Caco-2 (cell line): ENCODE data around the gene PUM1. TPM values are rescaled to one million over a fixed set of nuclear protein-coding genes. Genes with fewer than 3 reads are reported as not detected.

Experiments used
- BruUV-seq: library from RNA; stranded (reverse); fragments of 400-500 nt; replicated peaks from 2 replicates; lab custom pipeline; 2021; lab: Mats Ljungman, UMichigan
- CTCF ChIA-PET: fragments of 300-600 bp; sonication (Branson Sonifier 250); formaldehyde crosslinking; loops from one replicate; lab custom pipeline; 2022; ENCODE audit warnings: antibody characterized with exemption; lab: Charles Lee
- POLR2A ChIA-PET: fragments of 300-600 bp; sonication (Branson Sonifier 250); formaldehyde crosslinking; loops from one replicate; lab custom pipeline; 2022; ENCODE audit warnings: antibody characterized with exemption; lab: Charles Lee
- DNase-seq, 2 experiments: peaks; one replicate each; pipeline versions ENCODE4 v3.0.0 to v3.0.0-alpha.2; 2020 to 2022
- H3K27me3 ChIP-seq: replicated peaks from 2 replicates; pipeline ENCODE4 v1.6.0; 2011; ENCODE audit warnings: low read length; ENCODE audit not compliant: control insufficient read depth, insufficient read depth
- H3K36me3 ChIP-seq: 2 replicates; pipeline ENCODE4 v1.5.1; 2011; ENCODE audit warnings: low read length; ENCODE audit not compliant: control insufficient read depth, insufficient read depth
- H3K4me1 ChIP-seq: fragments of 250-450 bp; sonication (Bioruptor Pico); 2 replicates; pipeline ENCODE4 v1.5.1; 2020; ENCODE audit warnings: mild to moderate bottlenecking
- H3K4me3 ChIP-seq: 2 replicates; pipeline ENCODE4 v1.5.1; 2011; ENCODE audit warnings: low read depth, mild to moderate bottlenecking, control low read depth, low read length
- H3K9me3 ChIP-seq: fragments of 250-450 bp; sonication (Bioruptor Pico); 2 replicates; pipeline ENCODE4 v1.5.1; 2020; ENCODE audit warnings: mild to moderate bottlenecking, moderate library complexity
- H3K27ac Mint-ChIP-seq: one replicate; pipeline ENCODE4 v1.8.0; 2022; ENCODE audit warnings: mixed read lengths; ENCODE audit not compliant: unreplicated experiment
- H3K27me3 Mint-ChIP-seq: one replicate; pipeline ENCODE4 v1.8.0; 2022; ENCODE audit warnings: mixed read lengths; ENCODE audit not compliant: insufficient read depth, unreplicated experiment
- H3K36me3 Mint-ChIP-seq: one replicate; pipeline ENCODE4 v1.8.0; 2022; ENCODE audit warnings: mild to moderate bottlenecking, mixed read lengths; ENCODE audit not compliant: insufficient read depth, unreplicated experiment
- H3K4me1 Mint-ChIP-seq: one replicate; pipeline ENCODE4 v1.8.0; 2022; ENCODE audit warnings: low read depth, mixed read lengths; ENCODE audit not compliant: unreplicated experiment
- H3K4me3 Mint-ChIP-seq: one replicate; pipeline ENCODE4 v1.8.0; 2022; ENCODE audit warnings: mild to moderate bottlenecking, moderate library complexity, mixed read lengths; ENCODE audit not compliant: unreplicated experiment
- H3K9me3 Mint-ChIP-seq: one replicate; pipeline ENCODE4 v1.8.0; 2022; ENCODE audit warnings: mixed read lengths; ENCODE audit not compliant: unreplicated experiment
- intact Hi-C: fragments of 100-400 bp; cut with micrococcal nuclease; formaldehyde crosslinking; loops from one replicate; pipeline ENCODE4 v1.10.0; 2022; ENCODE audit not compliant: unreplicated experiment
- total RNA-seq: library from RNA; stranded (reverse); gene quantifications from 2 replicates; pipeline ENCODE4 v1.2.3, GENCODE V29; 2022
- TF ChIP-seq, protein P1 (sequence below), 2 experiments: fragments of 200-600 bp in 1 of 2; IDR thresholded peaks; 1 replicate in 1 of 2; 2 replicates in 1 of 2; pipeline versions ENCODE4 v1.5.1 to v1.8.0; 2011 to 2022; ENCODE audit warnings: antibody characterized with exemption in 1 of 2, control low read depth in 1 of 2, inconsistent platforms in 1 of 2, low read depth in 1 of 2, low read length in 1 of 2, mild to moderate bottlenecking in 1 of 2, moderate library complexity in 1 of 2; ENCODE audit not compliant: insufficient read depth in 1 of 2, severe bottlenecking in 1 of 2, unreplicated experiment in 1 of 2

The PUM1 gene
- total RNA-seq, 1 experiment from 2014 or later, result 93.7 TPM

DNA sequence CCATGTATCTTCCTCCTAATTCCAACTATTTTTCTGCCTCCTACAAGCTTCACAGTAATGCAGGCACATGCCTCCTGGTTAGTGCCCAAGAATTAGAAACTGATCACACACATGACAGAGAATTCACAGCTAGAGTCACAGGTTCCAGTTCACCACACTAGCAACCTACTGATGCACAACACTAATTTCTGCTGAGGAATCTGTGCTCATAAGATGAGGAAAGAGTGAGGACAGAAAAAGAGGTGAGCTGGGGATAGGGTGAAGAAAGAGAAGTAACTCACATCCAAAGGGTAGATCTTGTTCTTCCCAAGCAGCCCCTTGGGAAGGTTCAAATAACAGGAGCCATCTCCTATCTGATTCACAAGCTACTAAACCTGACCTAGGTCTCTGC is 61.3 kb downstream of the PUM1 start:
- Histone ChIP-seq H3K9me3 (no peaks in the 10 kb centered on the region), H3K4me1 (peaks cover 80% of the 10 kb centered on the region), H3K27me3 (no peaks in the 10 kb centered on the region), H3K4me3 (no peak overlapping the region), H3K36me3 (no peaks in the 10 kb centered on the region)
- no TSS peak for BruUV-seq
- ChIA-PET CTCF (no interaction called here), POLR2A (no interaction called here)
- peak overlapping the region; percentile 47 for H3K27ac Mint-ChIP-seq
- peaks cover 34% of the 10 kb centered on the region for H3K4me1 Mint-ChIP-seq
- H3K27me3 Mint-ChIP-seq, result no peaks in the 10 kb centered on the region
- TF ChIP-seq, protein P1, sequence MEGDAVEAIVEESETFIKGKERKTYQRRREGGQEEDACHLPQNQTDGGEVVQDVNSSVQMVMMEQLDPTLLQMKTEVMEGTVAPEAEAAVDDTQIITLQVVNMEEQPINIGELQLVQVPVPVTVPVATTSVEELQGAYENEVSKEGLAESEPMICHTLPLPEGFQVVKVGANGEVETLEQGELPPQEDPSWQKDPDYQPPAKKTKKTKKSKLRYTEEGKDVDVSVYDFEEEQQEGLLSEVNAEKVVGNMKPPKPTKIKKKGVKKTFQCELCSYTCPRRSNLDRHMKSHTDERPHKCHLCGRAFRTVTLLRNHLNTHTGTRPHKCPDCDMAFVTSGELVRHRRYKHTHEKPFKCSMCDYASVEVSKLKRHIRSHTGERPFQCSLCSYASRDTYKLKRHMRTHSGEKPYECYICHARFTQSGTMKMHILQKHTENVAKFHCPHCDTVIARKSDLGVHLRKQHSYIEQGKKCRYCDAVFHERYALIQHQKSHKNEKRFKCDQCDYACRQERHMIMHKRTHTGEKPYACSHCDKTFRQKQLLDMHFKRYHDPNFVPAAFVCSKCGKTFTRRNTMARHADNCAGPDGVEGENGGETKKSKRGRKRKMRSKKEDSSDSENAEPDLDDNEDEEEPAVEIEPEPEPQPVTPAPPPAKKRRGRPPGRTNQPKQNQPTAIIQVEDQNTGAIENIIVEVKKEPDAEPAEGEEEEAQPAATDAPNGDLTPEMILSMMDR (IDR thresholded peaks at IDR 0.05; ENCODE audit: insufficient read depth in 1 of 2, low read depth in 1 of 2, low read length in 1 of 2, severe bottlenecking in 1 of 2, unreplicated experiment in 1 of 2), result no peak
- DNase-seq, result no peak
- peak overlapping the region; percentile 38 for H3K4me3 Mint-ChIP-seq
- no peaks in the 10 kb centered on the region for H3K9me3 Mint-ChIP-seq
- peaks cover 36% of the 10 kb centered on the region for H3K36me3 Mint-ChIP-seq
- intact Hi-C loops, result no loop called here

DNA sequence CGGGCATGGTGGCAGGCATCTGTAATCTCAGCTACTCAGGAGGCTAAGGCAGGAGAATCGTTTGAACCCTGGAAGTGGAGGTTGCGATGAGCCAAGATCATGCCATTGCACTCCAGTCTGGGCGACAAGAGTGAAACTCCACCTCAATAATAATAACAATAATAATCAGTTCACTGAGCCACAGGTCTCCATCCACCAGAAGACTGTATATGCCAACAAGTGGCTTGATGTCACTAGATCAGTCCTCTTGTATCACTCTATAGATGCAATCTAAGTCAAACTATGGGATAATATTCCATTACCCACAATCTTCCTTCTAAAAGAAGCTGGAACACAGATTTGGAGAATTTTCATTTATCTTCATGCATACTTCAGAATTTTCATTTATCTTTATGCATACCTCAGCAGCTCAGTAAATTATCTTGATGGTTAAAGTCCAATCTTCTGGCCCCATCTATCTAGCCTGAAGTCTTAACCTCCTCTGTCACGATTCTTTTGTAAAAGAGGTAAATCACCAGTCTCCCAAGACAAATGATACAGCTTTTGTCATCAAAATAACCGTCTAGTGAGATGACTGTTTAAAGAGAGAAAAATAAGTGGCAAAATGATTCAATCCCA is 61.8 kb downstream of the PUM1 start:
- peak overlapping the region; percentile 47 for H3K27ac Mint-ChIP-seq
- no peaks in the 10 kb centered on the region for H3K9me3 Mint-ChIP-seq
- no peaks in the 10 kb centered on the region for H3K9me3 ChIP-seq
- no peak for DNase-seq
- peaks cover 37% of the 10 kb centered on the region for H3K36me3 Mint-ChIP-seq
- peaks cover 34% of the 10 kb centered on the region for H3K4me1 Mint-ChIP-seq
- TF ChIP-seq, protein P1 (IDR thresholded peaks at IDR 0.05; ENCODE audit: insufficient read depth in 1 of 2, low read depth in 1 of 2, low read length in 1 of 2, severe bottlenecking in 1 of 2, unreplicated experiment in 1 of 2), result no peak
- peak overlapping the region; percentile 38 for H3K4me3 Mint-ChIP-seq
- intact Hi-C loops, result no loop called here
- no peak overlapping the region for H3K4me3 ChIP-seq
- ChIA-PET CTCF (no interaction called here), POLR2A (no interaction called here)
- H3K27me3 Mint-ChIP-seq, result no peaks in the 10 kb centered on the region
- peaks cover 85% of the 10 kb centered on the region for H3K4me1 ChIP-seq
- no peaks in the 10 kb centered on the region for H3K36me3 ChIP-seq
- H3K27me3 ChIP-seq, result no peaks in the 10 kb centered on the region
- BruUV-seq, result no TSS peak

DNA sequence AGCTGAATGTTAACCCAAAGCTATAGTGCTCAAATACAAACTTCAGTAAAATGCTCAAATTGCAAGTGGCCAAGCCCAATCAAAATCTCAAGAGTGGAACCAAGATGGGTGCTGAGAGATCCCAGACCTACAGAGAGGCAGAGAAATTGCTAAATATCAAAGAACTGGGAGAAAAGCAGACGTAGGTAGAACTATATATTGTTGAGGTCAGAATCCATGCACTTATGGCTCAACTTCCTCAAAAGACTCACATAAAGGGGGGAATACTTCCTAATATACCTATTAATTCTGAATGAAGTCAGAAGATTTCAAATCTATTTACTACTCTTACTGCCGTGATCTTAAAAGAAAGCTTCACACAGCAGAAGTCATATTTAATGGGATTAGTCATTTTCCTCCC is 65.2 kb downstream of the PUM1 start:
- Mint-ChIP-seq H3K4me1 (peaks cover 11% of the 10 kb centered on the region), H3K9me3 (no peaks in the 10 kb centered on the region), H3K36me3 (peaks cover 58% of the 10 kb centered on the region), H3K27me3 (no peaks in the 10 kb centered on the region), H3K4me3 (no peak overlapping the region), H3K27ac (no peak overlapping the region)
- no peaks in the 10 kb centered on the region for H3K36me3 ChIP-seq
- no peak overlapping the region for H3K4me3 ChIP-seq
- TF ChIP-seq, protein P1 (IDR thresholded peaks at IDR 0.05; ENCODE audit: insufficient read depth in 1 of 2, low read depth in 1 of 2, low read length in 1 of 2, severe bottlenecking in 1 of 2, unreplicated experiment in 1 of 2), result no peak
- intact Hi-C loops, result no loop called here
- H3K9me3 ChIP-seq, result no peaks in the 10 kb centered on the region
- no TSS peak for BruUV-seq
- peaks cover 61% of the 10 kb centered on the region for H3K4me1 ChIP-seq
- ChIA-PET POLR2A (no interaction called here), CTCF (no interaction called here)
- DNase-seq, result no peak
- no peaks in the 10 kb centered on the region for H3K27me3 ChIP-seq
